Tibial nerve (tissue), 4 donors: ENCODE results near the gene CACNA1A.

Source experiments
- CTCF ChIP-seq, 5 experiments: fragments of 200-600 bp in 3 of 5; fragments of 450-650 bp in 2 of 5; sonication (generic) in 3 of 5; IDR thresholded peaks; one replicate each; pipeline ENCODE4 v1.5.1; 2016 to 2019; ENCODE audit warnings: antibody characterized with exemption in 5 of 5, mild to moderate bottlenecking in 3 of 5, moderate library complexity in 2 of 5
- EP300 ChIP-seq, 2 donors: sonication (generic); formaldehyde crosslinking; IDR thresholded peaks; one replicate each; pipeline ENCODE4 v1.6.1; 2017; ENCODE audit warnings: antibody characterized with exemption in 2 of 2, mild to moderate bottlenecking in 1 of 2

GRCh38 chr19:13229246-13229645, 277.0 kb downstream of the CACNA1A start:
- TF ChIP-seq CTCF (IDR thresholded peaks at IDR 0.05) = no peak
- TF ChIP-seq EP300 (IDR thresholded peaks at IDR 0.05) = no peak
